ENCODE data around the gene PLOD1.

DNA sequence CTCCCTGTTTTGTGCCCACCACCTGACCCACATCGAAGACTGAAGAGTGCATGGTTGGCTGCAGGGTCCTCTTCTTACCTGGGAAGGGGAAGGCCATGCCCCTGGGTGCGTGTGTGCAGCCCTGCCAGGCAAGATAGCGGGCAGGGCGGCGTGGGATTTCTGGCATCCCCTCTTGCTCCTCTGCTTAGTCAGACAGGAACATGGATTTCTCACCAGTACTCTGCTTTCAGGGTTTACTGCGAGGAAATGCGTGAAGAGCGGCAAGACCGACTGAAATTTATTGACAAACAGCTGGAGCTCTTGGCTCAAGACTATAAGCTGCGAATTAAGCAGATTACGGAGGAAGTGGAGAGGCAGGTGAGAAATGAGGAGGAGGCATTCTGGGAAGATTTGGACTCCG is 69.2 kb downstream of the PLOD1 start:
- TF ChIP-seq, protein P1, sequence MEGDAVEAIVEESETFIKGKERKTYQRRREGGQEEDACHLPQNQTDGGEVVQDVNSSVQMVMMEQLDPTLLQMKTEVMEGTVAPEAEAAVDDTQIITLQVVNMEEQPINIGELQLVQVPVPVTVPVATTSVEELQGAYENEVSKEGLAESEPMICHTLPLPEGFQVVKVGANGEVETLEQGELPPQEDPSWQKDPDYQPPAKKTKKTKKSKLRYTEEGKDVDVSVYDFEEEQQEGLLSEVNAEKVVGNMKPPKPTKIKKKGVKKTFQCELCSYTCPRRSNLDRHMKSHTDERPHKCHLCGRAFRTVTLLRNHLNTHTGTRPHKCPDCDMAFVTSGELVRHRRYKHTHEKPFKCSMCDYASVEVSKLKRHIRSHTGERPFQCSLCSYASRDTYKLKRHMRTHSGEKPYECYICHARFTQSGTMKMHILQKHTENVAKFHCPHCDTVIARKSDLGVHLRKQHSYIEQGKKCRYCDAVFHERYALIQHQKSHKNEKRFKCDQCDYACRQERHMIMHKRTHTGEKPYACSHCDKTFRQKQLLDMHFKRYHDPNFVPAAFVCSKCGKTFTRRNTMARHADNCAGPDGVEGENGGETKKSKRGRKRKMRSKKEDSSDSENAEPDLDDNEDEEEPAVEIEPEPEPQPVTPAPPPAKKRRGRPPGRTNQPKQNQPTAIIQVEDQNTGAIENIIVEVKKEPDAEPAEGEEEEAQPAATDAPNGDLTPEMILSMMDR (IDR thresholded peaks at IDR 0.05), result no peak
- no peak for TF ChIP-seq EZH2 (IDR thresholded peaks at IDR 0.05; ENCODE audit: borderline replicate concordance, insufficient read depth, low read depth, low read length, poor library complexity, severe bottlenecking)

All from B cell (primary cell).